Pancreas (tissue), 10 donors: ENCODE results near the gene TRAPPC6A. TPM values are rescaled to one million over a fixed set of nuclear protein-coding genes. Genes with fewer than 3 reads are reported as not detected.

Experiments used
- ATAC-seq, 4 donors: fragments of 200-7000 bp; cut with Tn5 transposase; one replicate each; pipeline versions ENCODE4 v1.8.0 to v1.9.1; 2020; ENCODE audit warnings: mild to moderate bottlenecking in 4 of 4, moderate library complexity in 4 of 4
- DNase-seq, 6 donors: peaks; one replicate each; pipeline ENCODE4 v3.0.0-alpha.2; 2020
- FAIRE-seq: peaks from 2 replicates; lab custom pipeline; 2012; peaks lifted over from hg19 to GRCh38; lab: Jason Lieb, UNC
- H3K27ac ChIP-seq, 4 donors: fragments of 200-600 bp; sonication (generic); 1 replicate in 3 of 4; 2 replicates in 1 of 4; pipeline versions ENCODE4 v1.5.0 to v1.8.0; 2020
- H3K27me3 ChIP-seq, 4 donors: fragments of 200-600 bp; one replicate each; pipeline ENCODE4 v1.8.0; 2021
- H3K36me3 ChIP-seq, 3 donors: fragments of 200-600 bp; sonication (generic) in 1 of 3; one replicate each; pipeline versions ENCODE4 v1.5.0 to v1.8.0; 2020 to 2021
- H3K4me1 ChIP-seq, 3 donors: fragments of 200-600 bp; one replicate each; pipeline ENCODE4 v1.8.0; 2021
- H3K4me3 ChIP-seq, 4 donors: fragments of 200-600 bp; sonication (generic) in 2 of 4; one replicate each; pipeline versions ENCODE4 v1.5.0 to v1.8.0; 2020 to 2021
- H3K9me3 ChIP-seq, 4 donors: fragments of 200-600 bp; one replicate each; pipeline ENCODE4 v1.8.0; 2021
- WGBS, 2 donors: extraction: QIAGEN DNeasy Blood & Tissue Kit; methylation state at CpG; one replicate each; pipeline ENCODE4 v1.1.7; 2013; 5-methylcytosine and 5-hydroxymethylcytosine counted together
- intact Hi-C, 3 donors: fragments of 100-400 bp; cut with DNase I; formaldehyde crosslinking; loops; one replicate each; pipeline versions ENCODE4 v1.11.1 to v1.14.2; 2022
- polyA plus RNA-seq, 2 donors: library from polyadenylated mRNA; stranded (reverse); fragments of 200-250 nt; gene quantifications; one replicate each; pipeline ENCODE4 v1.2.3, GENCODE V29; 2013
- total RNA-seq, 6 donors: library from RNA; stranded (reverse); fragmentation: NEBNext Ultra II Directional in 4 of 6; extraction: Animal tissue kit (Norgen Biotek cat#: 25700) in 4 of 6; gene quantifications; one replicate each; pipeline versions ENCODE4 v1.2.1 to v1.2.4, GENCODE V29; 2021 to 2023
- TF ChIP-seq, protein P1 (sequence below), 4 donors: fragments of 200-600 bp; sonication (generic) in 3 of 4; IDR thresholded peaks; one replicate each; pipeline versions ENCODE4 v1.5.0 to v1.8.0; 2021; ENCODE audit warnings: antibody characterized with exemption in 4 of 4
- donor health status: healthy with polysubstance abuse.
- donor health status: DM: no; HTN: no; CAD: no; lungs with moderate emphysema.
- donor health status: DM: no; HTN: no; CAD: no.
- donor health status: control.
- donor health status: control.
- donor health status: Bipolar disorder and iron deficiency.
- donor health status: DM: yes; HTN: yes; CAD: no.
- donor health status: DM: no; HTN: no; CAD: no.
- donor health status: DM: no; HTN: no; CAD: no.
- donor health status: DM: yes; HTN: yes; CAD: no.

The TRAPPC6A gene
- total and polyA plus RNA-seq, 8 donors, result 9.7 to 37.9 (median 14.1) TPM

- Histone ChIP-seq H3K4me1 (no peaks in the 10 kb centered on the region), H3K27ac (no peak overlapping the region), H3K9me3 (no peaks in the 10 kb centered on the region), H3K4me3 (no peak overlapping the region), H3K27me3 (no peaks in the 10 kb centered on the region), H3K36me3 (no peaks in the 10 kb centered on the region)
- no peak for DNase-seq
- no peak for ATAC-seq
- no peak for FAIRE-seq
- TF ChIP-seq, protein P1, sequence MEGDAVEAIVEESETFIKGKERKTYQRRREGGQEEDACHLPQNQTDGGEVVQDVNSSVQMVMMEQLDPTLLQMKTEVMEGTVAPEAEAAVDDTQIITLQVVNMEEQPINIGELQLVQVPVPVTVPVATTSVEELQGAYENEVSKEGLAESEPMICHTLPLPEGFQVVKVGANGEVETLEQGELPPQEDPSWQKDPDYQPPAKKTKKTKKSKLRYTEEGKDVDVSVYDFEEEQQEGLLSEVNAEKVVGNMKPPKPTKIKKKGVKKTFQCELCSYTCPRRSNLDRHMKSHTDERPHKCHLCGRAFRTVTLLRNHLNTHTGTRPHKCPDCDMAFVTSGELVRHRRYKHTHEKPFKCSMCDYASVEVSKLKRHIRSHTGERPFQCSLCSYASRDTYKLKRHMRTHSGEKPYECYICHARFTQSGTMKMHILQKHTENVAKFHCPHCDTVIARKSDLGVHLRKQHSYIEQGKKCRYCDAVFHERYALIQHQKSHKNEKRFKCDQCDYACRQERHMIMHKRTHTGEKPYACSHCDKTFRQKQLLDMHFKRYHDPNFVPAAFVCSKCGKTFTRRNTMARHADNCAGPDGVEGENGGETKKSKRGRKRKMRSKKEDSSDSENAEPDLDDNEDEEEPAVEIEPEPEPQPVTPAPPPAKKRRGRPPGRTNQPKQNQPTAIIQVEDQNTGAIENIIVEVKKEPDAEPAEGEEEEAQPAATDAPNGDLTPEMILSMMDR (IDR thresholded peaks at IDR 0.05), result no peak
- WGBS, 2 donors, result 87 to 88% methylated on average over 5 of the region's 5 CpGs
- intact Hi-C loops, result no loop called here
Measured at GRCh38 chr19:45128146-45128545, 49.9 kb downstream of the TRAPPC6A start.

GRCh38 chr19:45126654-45127053 lies 51.4 kb downstream of the TRAPPC6A start:
- DNase-seq, result no peak
- FAIRE-seq, result no peak
- TF ChIP-seq, protein P1 (IDR thresholded peaks at IDR 0.05), result no peak
- WGBS, 2 donors, result 83 to 84% methylated on average over 7 of the region's 7 CpGs
- Histone ChIP-seq H3K27ac (no peak overlapping the region), H3K36me3 (no peaks in the 10 kb centered on the region), H3K4me3 (no peak overlapping the region), H3K27me3 (no peaks in the 10 kb centered on the region), H3K9me3 (no peaks in the 10 kb centered on the region), H3K4me1 (no peaks in the 10 kb centered on the region)
- intact Hi-C loops, result no loop called here
- ATAC-seq, result no peak

DNA sequence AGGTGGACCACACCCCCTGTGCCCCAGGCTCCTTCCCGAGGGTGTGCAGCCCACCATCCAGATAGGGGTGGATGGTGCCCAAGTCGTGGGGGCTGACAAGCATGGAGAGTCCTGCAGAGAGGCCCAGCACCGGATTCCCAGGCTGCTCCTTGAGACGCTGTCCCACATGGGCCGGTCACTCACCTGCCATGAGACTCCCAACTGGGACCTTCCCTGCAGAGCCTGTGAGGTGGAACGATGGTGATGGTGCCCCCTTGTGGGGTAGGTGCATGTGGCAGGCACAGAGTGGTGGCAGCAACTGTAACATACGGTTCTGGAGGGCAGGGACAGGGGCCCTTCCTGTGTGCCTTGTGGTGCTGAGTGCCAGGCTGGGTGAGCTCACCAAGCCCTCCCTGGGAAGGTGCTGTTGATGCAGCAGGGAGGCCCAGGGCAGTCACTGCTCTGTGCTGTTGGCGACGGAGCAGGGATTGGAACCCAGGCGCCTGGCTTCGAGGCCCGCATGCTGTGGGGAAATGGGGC lies 52.0 kb downstream of the TRAPPC6A start:
- Histone ChIP-seq H3K4me1 (no peaks in the 10 kb centered on the region), H3K4me3 (no peak overlapping the region), H3K27ac (no peak overlapping the region), H3K9me3 (no peaks in the 10 kb centered on the region), H3K36me3 (no peaks in the 10 kb centered on the region), H3K27me3 (no peaks in the 10 kb centered on the region)
- intact Hi-C loops, result no loop called here
- DNase-seq, result peak in 5 of 6 donors; percentile 38 to 87 (median 67)
- FAIRE-seq, result no peak
- ATAC-seq, result peak; percentile 72 to 94 (median 86)
- WGBS, 2 donors, result 51 to 52% methylated on average over 12 of the region's 12 CpGs
- TF ChIP-seq, protein P1 (IDR thresholded peaks at IDR 0.05), result peak; percentile 57 to 76 (median 66)

GRCh38 chr19:45125360-45125759 lies 52.7 kb downstream of the TRAPPC6A start:
- intact Hi-C loops, result no loop called here
- TF ChIP-seq, protein P1 (IDR thresholded peaks at IDR 0.05), result no peak
- Histone ChIP-seq H3K27me3 (no peaks in the 10 kb centered on the region), H3K27ac (no peak overlapping the region), H3K4me1 (no peaks in the 10 kb centered on the region), H3K4me3 (no peak overlapping the region), H3K9me3 (no peaks in the 10 kb centered on the region), H3K36me3 (no peaks in the 10 kb centered on the region)
- FAIRE-seq (no peak), ATAC-seq (no peak), DNase-seq (no peak)
- 93 to 96% methylated on average over 9 of the region's 9 CpGs for WGBS, 2 donors

DNA sequence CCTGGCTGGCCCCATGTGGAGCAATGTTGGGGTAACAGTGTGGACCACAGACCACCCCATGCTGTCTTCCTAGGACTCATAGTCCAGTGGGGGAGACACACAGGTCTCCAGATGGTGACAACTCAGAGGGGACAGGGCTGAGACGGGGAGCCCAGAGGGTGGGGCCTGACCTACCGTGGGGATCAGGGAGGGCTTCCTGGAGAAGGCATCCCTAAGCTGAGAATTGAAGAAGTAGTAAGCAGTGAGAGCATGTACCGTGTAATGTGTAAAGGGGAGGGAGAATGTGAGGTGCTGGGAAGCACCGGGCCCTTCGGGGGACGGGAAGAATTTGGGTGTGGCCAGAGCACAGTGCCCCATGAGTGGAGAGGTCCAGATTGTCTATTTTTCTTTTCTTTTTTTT lies 54.0 kb downstream of the TRAPPC6A start:
- Histone ChIP-seq H3K36me3 (no peaks in the 10 kb centered on the region), H3K4me1 (no peaks in the 10 kb centered on the region), H3K27me3 (no peaks in the 10 kb centered on the region), H3K27ac (no peak overlapping the region), H3K9me3 (no peaks in the 10 kb centered on the region), H3K4me3 (no peak overlapping the region)
- no peak for DNase-seq
- 79 to 94% methylated on average over 6 of the region's 6 CpGs for WGBS, 2 donors
- FAIRE-seq, result no peak
- ATAC-seq, result no peak
- TF ChIP-seq, protein P1 (IDR thresholded peaks at IDR 0.05), result no peak
- intact Hi-C loops, result no loop called here
